RWPE2 (cell line): ENCODE results near the gene SLC24A3.

Experiments used
- ATAC-seq: fragments of 200-7000 bp; cut with Tn5 transposase; 3 replicates; pipeline ENCODE4 v1.9.1; 2021; ENCODE audit warnings: low read depth
- DNase-seq: peaks from one replicate; pipeline ENCODE4 v3.0.0-alpha.2; 2020; ENCODE audit warnings: low spot score
- H3K27ac ChIP-seq: fragments of 450-650 bp; 2 replicates; pipeline ENCODE4 v1.5.1; 2017; ENCODE audit warnings: mild to moderate bottlenecking; ENCODE audit not compliant: poor library complexity, severe bottlenecking
- H3K27me3 ChIP-seq: fragments of 250-450 bp; sonication (Bioruptor Pico); 2 replicates; pipeline ENCODE4 v1.5.1; 2021; ENCODE audit warnings: mild to moderate bottlenecking, moderate library complexity; ENCODE audit not compliant: insufficient read depth, poor library complexity, severe bottlenecking
- H3K36me3 ChIP-seq: fragments of 250-450 bp; sonication (Bioruptor Pico); 2 replicates; pipeline ENCODE4 v1.5.1; 2020; ENCODE audit warnings: low read depth, mild to moderate bottlenecking, moderate library complexity
- H3K4me1 ChIP-seq: fragments of 250-450 bp; sonication (Bioruptor Pico); 2 replicates; pipeline ENCODE4 v1.5.1; 2021; ENCODE audit warnings: mild to moderate bottlenecking, moderate library complexity; ENCODE audit not compliant: insufficient read depth, poor library complexity, severe bottlenecking
- H3K4me3 ChIP-seq: fragments of 250-450 bp; sonication (Bioruptor Pico); 2 replicates; pipeline ENCODE4 v1.5.1; 2021; ENCODE audit warnings: mild to moderate bottlenecking, moderate library complexity; ENCODE audit not compliant: severe bottlenecking
- H3K9me3 ChIP-seq: fragments of 250-450 bp; sonication (Bioruptor Pico); 2 replicates; pipeline ENCODE4 v1.5.1; 2021; ENCODE audit warnings: mild to moderate bottlenecking, moderate library complexity; ENCODE audit not compliant: severe bottlenecking
- TF ChIP-seq, protein P1 (sequence below): fragments of 450-650 bp; IDR thresholded peaks from one replicate; pipeline ENCODE4 v1.5.1; 2017; ENCODE audit warnings: mild to moderate bottlenecking, moderate library complexity; ENCODE audit not compliant: poor library complexity, severe bottlenecking

SLC24A3 gene

DNA sequence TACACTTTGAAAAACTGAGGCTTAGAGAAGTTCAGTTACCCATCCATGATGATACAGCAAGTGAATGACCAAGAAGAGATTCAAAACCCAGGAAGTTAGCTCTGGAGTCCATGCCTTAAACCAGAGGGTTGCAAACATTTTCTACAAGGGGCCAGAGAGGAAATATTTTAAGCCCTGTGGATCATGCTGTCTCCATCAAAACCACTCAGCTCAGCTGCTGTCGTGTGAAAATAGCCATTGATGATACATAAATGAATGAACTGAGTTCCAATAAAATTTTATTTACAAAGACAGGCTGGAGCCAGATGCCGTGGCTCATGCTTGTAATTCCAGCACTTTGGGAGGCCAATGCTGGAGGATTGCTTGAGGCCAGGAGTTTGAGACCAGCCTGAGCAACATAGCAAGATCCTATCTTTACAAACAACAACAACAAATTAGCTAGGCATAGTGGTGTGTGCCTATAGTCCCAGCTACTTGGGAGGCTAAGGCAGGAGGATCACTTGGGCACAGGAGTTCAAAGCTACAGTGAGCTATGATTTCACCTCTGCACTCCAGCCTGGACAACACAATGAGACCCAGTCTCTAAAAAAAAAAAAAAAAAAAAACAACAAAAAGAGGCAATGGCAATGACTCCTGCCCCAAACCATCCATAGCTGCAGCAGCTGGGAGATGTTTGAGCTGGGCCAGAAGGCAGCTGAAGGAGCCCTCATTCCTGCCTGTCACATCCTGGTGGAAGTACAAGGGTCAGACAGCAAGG is 501.6 kb downstream of the SLC24A3 start:
- no peak overlapping the region for H3K27ac ChIP-seq
- H3K36me3 ChIP-seq: no peaks in the 10 kb centered on the region
- no peak overlapping the region for H3K4me3 ChIP-seq
- DNase-seq: no peak
- H3K27me3 ChIP-seq: no peaks in the 10 kb centered on the region
- no peak for ATAC-seq
- TF ChIP-seq, protein P1, sequence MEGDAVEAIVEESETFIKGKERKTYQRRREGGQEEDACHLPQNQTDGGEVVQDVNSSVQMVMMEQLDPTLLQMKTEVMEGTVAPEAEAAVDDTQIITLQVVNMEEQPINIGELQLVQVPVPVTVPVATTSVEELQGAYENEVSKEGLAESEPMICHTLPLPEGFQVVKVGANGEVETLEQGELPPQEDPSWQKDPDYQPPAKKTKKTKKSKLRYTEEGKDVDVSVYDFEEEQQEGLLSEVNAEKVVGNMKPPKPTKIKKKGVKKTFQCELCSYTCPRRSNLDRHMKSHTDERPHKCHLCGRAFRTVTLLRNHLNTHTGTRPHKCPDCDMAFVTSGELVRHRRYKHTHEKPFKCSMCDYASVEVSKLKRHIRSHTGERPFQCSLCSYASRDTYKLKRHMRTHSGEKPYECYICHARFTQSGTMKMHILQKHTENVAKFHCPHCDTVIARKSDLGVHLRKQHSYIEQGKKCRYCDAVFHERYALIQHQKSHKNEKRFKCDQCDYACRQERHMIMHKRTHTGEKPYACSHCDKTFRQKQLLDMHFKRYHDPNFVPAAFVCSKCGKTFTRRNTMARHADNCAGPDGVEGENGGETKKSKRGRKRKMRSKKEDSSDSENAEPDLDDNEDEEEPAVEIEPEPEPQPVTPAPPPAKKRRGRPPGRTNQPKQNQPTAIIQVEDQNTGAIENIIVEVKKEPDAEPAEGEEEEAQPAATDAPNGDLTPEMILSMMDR: no peak
- H3K4me1 ChIP-seq: no peaks in the 10 kb centered on the region
- peaks cover 5% of the 10 kb centered on the region for H3K9me3 ChIP-seq

DNA sequence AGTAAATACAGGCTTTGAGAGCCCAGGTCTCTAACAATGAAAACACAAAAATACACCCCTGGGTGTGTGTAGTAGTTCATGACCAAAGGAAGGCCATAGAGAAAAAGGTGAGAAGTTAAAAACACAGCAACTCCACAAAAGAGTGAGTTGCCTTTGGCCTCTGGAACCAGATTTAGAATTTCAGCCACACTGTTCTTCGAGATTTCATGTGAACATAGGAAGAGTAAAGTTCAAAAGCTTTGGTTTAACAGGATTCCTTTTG is 502.1 kb downstream of the SLC24A3 start:
- Histone ChIP-seq H3K4me1 (no peaks in the 10 kb centered on the region), H3K9me3 (peaks cover 5% of the 10 kb centered on the region), H3K36me3 (no peaks in the 10 kb centered on the region), H3K4me3 (no peak overlapping the region), H3K27ac (no peak overlapping the region), H3K27me3 (no peaks in the 10 kb centered on the region)
- TF ChIP-seq, protein P1: no peak
- DNase-seq (no peak), ATAC-seq (no peak)

DNA sequence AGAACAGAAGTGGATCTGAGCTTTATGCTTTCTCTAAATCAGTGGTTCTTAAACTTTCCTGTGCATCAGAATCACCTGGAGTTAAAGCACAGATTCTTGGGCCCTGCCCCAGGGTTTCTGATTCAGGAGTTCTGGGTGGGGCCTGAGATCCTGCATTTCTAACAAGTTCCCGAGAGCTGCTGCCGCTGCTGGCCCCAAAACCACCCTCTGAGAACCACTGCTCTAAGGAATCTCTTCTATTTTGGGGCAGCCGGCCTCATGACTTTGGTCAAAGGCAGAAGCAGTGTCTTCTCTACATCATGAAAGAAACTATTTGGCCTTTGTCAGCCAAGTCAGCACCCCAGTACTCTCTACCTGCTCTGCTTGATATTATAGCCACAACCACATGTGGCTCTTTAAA is 503.5 kb downstream of the SLC24A3 start:
- no peak for ATAC-seq
- no peak for DNase-seq
- no peak overlapping the region for H3K27ac ChIP-seq
- TF ChIP-seq, protein P1: no peak
- H3K4me3 ChIP-seq: no peak overlapping the region
- H3K27me3 ChIP-seq: no peaks in the 10 kb centered on the region
- peaks cover 5% of the 10 kb centered on the region for H3K9me3 ChIP-seq
- no peaks in the 10 kb centered on the region for H3K4me1 ChIP-seq
- no peaks in the 10 kb centered on the region for H3K36me3 ChIP-seq

DNA sequence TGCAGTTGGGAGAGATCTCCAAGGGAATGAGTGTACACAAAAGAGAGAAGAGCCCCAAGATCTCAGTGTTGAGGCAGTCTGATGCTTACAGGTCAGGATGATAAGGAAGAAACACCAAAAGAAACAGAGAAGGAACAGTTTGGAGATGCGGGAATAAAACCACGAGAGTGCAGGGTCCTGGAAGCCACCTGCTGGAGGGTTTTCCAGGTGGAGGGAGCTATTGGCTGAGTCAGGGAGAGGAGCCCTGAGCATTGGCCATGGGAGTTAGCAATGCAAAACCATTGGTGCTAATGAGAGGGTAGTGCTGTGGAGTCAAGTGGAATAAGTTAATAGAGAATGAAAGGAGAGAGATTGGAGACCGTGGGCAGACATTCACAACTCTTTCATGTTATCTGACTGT is 506.4 kb downstream of the SLC24A3 start:
- DNase-seq (no peak), ATAC-seq (no peak)
- H3K27ac ChIP-seq: no peak overlapping the region
- no peak overlapping the region for H3K4me3 ChIP-seq
- H3K9me3 ChIP-seq: peaks cover 5% of the 10 kb centered on the region
- H3K4me1 ChIP-seq: no peaks in the 10 kb centered on the region
- TF ChIP-seq, protein P1: no peak
- no peaks in the 10 kb centered on the region for H3K36me3 ChIP-seq
- no peaks in the 10 kb centered on the region for H3K27me3 ChIP-seq

DNA sequence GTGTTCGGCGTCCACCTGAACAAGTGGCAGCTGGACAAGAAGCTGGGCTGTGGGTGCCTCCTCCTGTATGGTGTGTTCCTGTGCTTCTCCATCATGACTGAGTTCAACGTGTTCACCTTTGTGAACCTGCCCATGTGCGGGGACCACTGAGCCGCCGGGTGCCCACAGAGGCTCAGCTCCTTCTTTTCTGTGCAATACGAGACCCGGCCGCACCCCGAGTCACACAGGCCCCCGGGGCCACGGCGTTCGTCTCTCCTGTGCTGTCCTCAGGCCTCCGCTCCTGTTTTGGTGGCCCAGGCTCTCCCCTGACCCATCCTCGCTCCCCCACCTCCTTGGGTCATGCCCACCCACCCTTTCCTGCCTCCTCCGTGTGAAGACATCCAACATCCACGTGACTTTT is 508.5 kb downstream of the SLC24A3 start:
- Histone ChIP-seq H3K36me3 (no peaks in the 10 kb centered on the region), H3K4me3 (no peak overlapping the region), H3K9me3 (peaks cover 5% of the 10 kb centered on the region), H3K27ac (no peak overlapping the region), H3K4me1 (peaks cover 3% of the 10 kb centered on the region), H3K27me3 (no peaks in the 10 kb centered on the region)
- no peak for DNase-seq
- TF ChIP-seq, protein P1: no peak
- no peak for ATAC-seq
